Ovary (tissue), 9 donors: Measurements from ENCODE around the gene ADAMTS17. TPM values are rescaled to one million over a fixed set of nuclear protein-coding genes. Genes with fewer than 3 reads are reported as not detected.

Experiments used
- DNase-seq, 5 donors: peaks; one replicate each; pipeline ENCODE4 v3.0.0-alpha.2; 2019 to 2020
- H3K27ac ChIP-seq, 2 donors: fragments of 200-600 bp; one replicate each; pipeline versions ENCODE4 v1.5.1 to v1.8.0; 2019 to 2022
- H3K27me3 ChIP-seq: fragments of 200-600 bp; one replicate; pipeline ENCODE4 v1.8.0; 2022
- H3K36me3 ChIP-seq: fragments of 200-600 bp; sonication (generic); one replicate; pipeline ENCODE4 v1.5.1; 2019
- H3K4me1 ChIP-seq: one replicate; pipeline ENCODE4 v1.8.1; 2013; ENCODE audit warnings: mild to moderate bottlenecking, moderate library complexity; ENCODE audit not compliant: insufficient read depth
- H3K4me3 ChIP-seq: fragments of 200-600 bp; sonication (generic); one replicate; pipeline ENCODE4 v1.5.1; 2017
- H3K9me3 ChIP-seq, 2 donors: fragments of 200-600 bp in 1 of 2; sonication (generic) in 1 of 2; one replicate each; pipeline versions ENCODE4 v1.5.1 to v1.8.1; 2013 to 2019; ENCODE audit warnings: mild to moderate bottlenecking in 1 of 2, moderate library complexity in 1 of 2
- EP300 ChIP-seq: sonication (generic); formaldehyde crosslinking; IDR thresholded peaks from one replicate; pipeline ENCODE4 v1.6.1; 2017; ENCODE audit warnings: antibody characterized with exemption
- POLR2A ChIP-seq: fragments of 450-650 bp; IDR thresholded peaks from one replicate; pipeline ENCODE4 v1.6.1; 2017; ENCODE audit warnings: antibody characterized with exemption, mild to moderate bottlenecking, moderate library complexity
- WGBS, 3 donors: extraction: QIAGEN DNeasy Blood & Tissue Kit in 1 of 3; methylation state at CpG; one replicate each; pipeline versions ENCODE4 v1.1.5 to v1.1.7; 2013 to 2017; 5-methylcytosine and 5-hydroxymethylcytosine counted together
- intact Hi-C, 4 donors: fragments of 100-400 bp; cut with DNase I; formaldehyde crosslinking; loops; one replicate each; pipeline versions ENCODE4 v1.11.0 to v1.15.1; 2022 to 2023
- polyA plus RNA-seq, 2 donors: library from polyadenylated mRNA; stranded (reverse); fragments of 200-250 nt in 1 of 2; fragments of 350-450 nt in 1 of 2; fragmentation: Illumina TruSeq in 1 of 2; extraction: RNeasy Lipid Tissue Mini Kit (QIAGEN cat#74804) in 1 of 2; gene quantifications; one replicate each; pipeline ENCODE4 v1.2.3, GENCODE V29; 2013 to 2014
- total RNA-seq, 7 donors: library from RNA; depleted of rRNA in 2 of 7; stranded (reverse); fragments of >200 nt in 2 of 7; fragmentation: NEBNext Ultra II Directional in 3 of 7; extraction: Animal tissue kit (Norgen Biotek cat#: 25700) in 3 of 7; gene quantifications; one replicate each; pipeline versions ENCODE4 v1.1.0 to v1.2.4, GENCODE V29; 2016 to 2023
- TF ChIP-seq, protein P1 (sequence below), 3 donors: fragments of 450-650 bp in 2 of 3; fragments of 200-600 bp in 1 of 3; IDR thresholded peaks; one replicate each; pipeline versions ENCODE4 v1.5.1 to v1.8.0; 2016 to 2022; ENCODE audit warnings: antibody characterized with exemption in 3 of 3, mild to moderate bottlenecking in 1 of 3
- donor health status: DM: no; HTN: no; CAD: no; lungs with moderate emphysema.
- donor health status: DM: no; HTN: no; CAD: no.
- donor health status: Bipolar disorder and iron deficiency.
- donor health status: DM: yes; HTN: yes; CAD: no.
- donor health status: DM: no; HTN: no; CAD: no.
- donor health status: DM: yes; HTN: yes; CAD: no.

ADAMTS17 gene
- total and polyA plus RNA-seq, 9 donors = 1.3 to 11.3 (median 5.9) TPM

DNA sequence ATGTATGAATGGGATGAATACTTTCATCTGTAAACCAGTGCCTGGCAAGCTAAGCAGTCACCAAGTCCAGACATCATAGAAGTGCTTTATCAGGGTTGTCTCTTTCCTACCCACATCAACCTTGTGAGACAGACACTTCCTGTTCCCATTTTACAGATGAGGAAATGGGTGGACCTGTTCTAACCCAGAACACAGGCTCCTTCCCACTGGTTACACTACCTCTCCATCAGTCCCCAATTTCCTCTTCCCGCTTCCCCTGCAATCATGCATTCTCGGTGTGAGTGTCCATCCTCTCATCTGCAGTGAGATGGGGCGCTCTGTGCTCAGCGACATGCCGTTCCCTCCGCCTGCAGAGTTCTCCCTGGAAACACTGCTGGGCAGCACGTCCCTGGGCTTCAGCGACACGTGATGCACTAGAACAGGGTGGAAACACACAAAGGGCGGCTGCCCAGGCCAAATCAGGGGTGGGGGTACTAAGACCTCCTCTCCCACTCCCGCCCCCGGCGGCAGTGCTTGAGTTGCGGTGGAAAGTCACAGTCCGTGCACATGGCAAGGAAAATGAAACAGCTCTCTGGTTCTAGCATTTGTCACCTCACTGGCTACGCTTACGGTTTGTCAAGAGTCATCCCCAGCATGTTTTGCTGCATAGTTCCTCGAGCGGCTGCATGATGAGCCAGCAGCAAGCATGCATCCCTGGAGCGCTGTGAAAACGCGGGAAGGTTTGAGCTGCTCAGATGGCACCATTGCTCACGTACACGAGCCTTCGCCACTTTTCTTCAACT is 201.1 kb downstream of the ADAMTS17 start:
- no peaks in the 10 kb centered on the region for H3K36me3 ChIP-seq
- H3K9me3 ChIP-seq = no peaks in the 10 kb centered on the region
- TF ChIP-seq EP300 (no peak), POLR2A (no peak)
- TF ChIP-seq, protein P1, sequence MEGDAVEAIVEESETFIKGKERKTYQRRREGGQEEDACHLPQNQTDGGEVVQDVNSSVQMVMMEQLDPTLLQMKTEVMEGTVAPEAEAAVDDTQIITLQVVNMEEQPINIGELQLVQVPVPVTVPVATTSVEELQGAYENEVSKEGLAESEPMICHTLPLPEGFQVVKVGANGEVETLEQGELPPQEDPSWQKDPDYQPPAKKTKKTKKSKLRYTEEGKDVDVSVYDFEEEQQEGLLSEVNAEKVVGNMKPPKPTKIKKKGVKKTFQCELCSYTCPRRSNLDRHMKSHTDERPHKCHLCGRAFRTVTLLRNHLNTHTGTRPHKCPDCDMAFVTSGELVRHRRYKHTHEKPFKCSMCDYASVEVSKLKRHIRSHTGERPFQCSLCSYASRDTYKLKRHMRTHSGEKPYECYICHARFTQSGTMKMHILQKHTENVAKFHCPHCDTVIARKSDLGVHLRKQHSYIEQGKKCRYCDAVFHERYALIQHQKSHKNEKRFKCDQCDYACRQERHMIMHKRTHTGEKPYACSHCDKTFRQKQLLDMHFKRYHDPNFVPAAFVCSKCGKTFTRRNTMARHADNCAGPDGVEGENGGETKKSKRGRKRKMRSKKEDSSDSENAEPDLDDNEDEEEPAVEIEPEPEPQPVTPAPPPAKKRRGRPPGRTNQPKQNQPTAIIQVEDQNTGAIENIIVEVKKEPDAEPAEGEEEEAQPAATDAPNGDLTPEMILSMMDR (IDR thresholded peaks at IDR 0.05) = no peak
- H3K4me3 ChIP-seq = no peak overlapping the region
- DNase-seq = no peak
- intact Hi-C loops = loop anchor here in 1 of 4 donors (10.0 kb wide), 1 partner anchor 206 kb away; no protein-coding TSS in a partner anchor
- H3K27me3 ChIP-seq = no peaks in the 10 kb centered on the region
- no peaks in the 10 kb centered on the region for H3K4me1 ChIP-seq
- WGBS, 3 donors = 90 to 94% (median 93%) methylated on average over 25 of the region's 25 CpGs
- H3K27ac ChIP-seq = no peak overlapping the region

DNA sequence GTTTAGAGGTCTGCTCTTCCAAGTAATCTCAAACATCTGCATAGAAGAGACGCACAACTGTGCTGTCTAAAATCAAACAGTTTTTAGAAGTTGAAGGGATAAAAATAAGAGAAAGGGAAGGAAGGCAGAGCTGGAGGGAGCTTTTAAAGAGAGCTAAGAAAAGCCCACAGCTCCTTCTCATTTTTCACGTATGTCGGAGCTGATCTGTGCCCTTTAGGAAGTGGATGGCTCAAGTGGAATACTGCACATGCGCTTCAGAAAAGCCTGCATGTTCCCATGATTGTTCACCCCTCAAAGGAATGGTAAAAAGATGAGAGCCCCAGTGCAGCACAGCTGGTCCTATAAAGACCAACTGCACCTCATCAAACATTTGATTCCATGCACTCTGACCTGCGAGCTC is 207.2 kb downstream of the ADAMTS17 start:
- 65 to 80% (median 67%) methylated on average over 5 of the region's 5 CpGs for WGBS, 3 donors
- Histone ChIP-seq H3K27me3 (no peaks in the 10 kb centered on the region), H3K4me1 (no peaks in the 10 kb centered on the region), H3K27ac (no peak overlapping the region), H3K9me3 (no peaks in the 10 kb centered on the region), H3K36me3 (no peaks in the 10 kb centered on the region), H3K4me3 (no peak overlapping the region)
- no peak for TF ChIP-seq EP300
- TF ChIP-seq, protein P1 (IDR thresholded peaks at IDR 0.05) = no peak
- intact Hi-C loops = loop anchor here in 1 of 4 donors (5.0 kb wide), 1 partner anchor 198 kb away; no protein-coding TSS in a partner anchor
- DNase-seq = no peak

DNA sequence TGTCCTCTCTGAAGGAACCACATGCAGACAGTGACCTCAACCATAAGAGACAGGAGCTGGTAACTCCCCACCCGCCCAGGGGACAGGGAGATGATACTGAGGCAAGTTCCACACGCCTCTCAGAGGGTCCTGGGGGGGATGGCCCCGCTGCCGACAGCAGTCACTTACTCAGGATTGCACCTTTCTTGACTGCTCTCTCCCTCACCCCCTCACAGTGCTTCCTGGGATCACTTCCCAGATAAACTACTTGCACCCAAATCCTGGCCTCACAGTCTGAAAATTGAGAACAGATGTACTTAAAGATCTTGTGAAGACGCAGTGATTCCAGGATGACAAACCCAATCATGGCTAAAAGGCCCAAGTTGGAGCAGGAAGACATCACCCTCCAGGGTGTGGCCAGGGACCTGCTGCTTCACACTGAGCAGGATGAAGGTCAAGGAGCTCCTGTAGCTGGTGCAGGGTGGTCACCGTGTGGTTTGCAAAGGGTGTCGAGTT is 207.6 kb downstream of the ADAMTS17 start:
- 76 to 91% (median 84%) methylated on average over 7 of the region's 7 CpGs for WGBS, 3 donors
- intact Hi-C loops = loop anchor here in 1 of 4 donors (5.0 kb wide), 1 partner anchor 198 kb away; no protein-coding TSS in a partner anchor

DNA sequence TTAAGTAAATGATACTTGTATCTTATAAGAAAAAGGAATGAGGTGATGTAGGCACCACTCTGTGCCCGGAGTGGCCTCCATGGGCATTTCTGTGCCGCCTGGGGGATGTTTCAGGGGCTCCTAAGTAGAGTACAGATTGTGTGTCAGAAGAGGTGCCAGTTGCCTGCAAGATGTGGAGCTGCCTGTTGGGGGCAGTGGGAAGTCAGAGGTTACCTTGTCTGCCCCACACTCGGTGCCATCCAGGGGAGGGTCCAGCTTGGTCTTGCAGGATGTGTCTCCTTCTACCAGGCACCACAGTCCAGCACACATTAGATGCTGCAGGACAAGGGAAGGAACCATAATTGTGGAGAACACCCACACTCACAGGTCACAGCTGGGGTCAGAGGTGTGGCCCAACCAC is 208.8 kb downstream of the ADAMTS17 start:
- Histone ChIP-seq H3K36me3 (no peaks in the 10 kb centered on the region), H3K4me3 (no peak overlapping the region), H3K27ac (no peak overlapping the region), H3K4me1 (no peaks in the 10 kb centered on the region), H3K27me3 (no peaks in the 10 kb centered on the region), H3K9me3 (no peaks in the 10 kb centered on the region)
- intact Hi-C loops = loop anchor here in 1 of 4 donors (5.0 kb wide), 1 partner anchor 199 kb away; no protein-coding TSS in a partner anchor
- TF ChIP-seq, protein P1 (IDR thresholded peaks at IDR 0.05) = no peak
- TF ChIP-seq EP300 = no peak
- TF ChIP-seq POLR2A = no peak
- DNase-seq = no peak
- 85 to 99% (median 99%) methylated on average over 3 of the region's 3 CpGs for WGBS, 3 donors

More for the DNA sequence above, 207.6 kb downstream of the ADAMTS17 start:
- Histone ChIP-seq H3K4me3 (no peak overlapping the region), H3K9me3 (no peaks in the 10 kb centered on the region), H3K27me3 (no peaks in the 10 kb centered on the region), H3K4me1 (no peaks in the 10 kb centered on the region), H3K36me3 (no peaks in the 10 kb centered on the region), H3K27ac (no peak overlapping the region)
- TF ChIP-seq POLR2A (no peak), EP300 (no peak)
- TF ChIP-seq, protein P1 (IDR thresholded peaks at IDR 0.05) = no peak
- no peak for DNase-seq
